GM12872 (cell line): ENCODE data around the gene AMIGO1.

Experiments used
- CTCF ChIP-seq: IDR thresholded peaks from 3 replicates; pipeline ENCODE4 v1.5.1; 2011; ENCODE audit warnings: low read depth, mild to moderate bottlenecking, low read length, moderate library complexity; ENCODE audit not compliant: insufficient read depth

Gene AMIGO1

GRCh38 chr1:109530457-109531087 is 21.0 kb upstream of the AMIGO1 start:
- TF ChIP-seq CTCF = no peak

GRCh38 chr1:109529881-109530456 is 20.4 kb upstream of the AMIGO1 start:
- no peak for TF ChIP-seq CTCF

- no peak for TF ChIP-seq CTCF
These were observed 19.2 kb upstream of the AMIGO1 start for GRCh38 chr1:109528712-109529111.

GRCh38 chr1:109527846-109528695 is 18.5 kb upstream of the AMIGO1 start:
- no peak for TF ChIP-seq CTCF

- no peak for TF ChIP-seq CTCF
These were observed 17.7 kb upstream of the AMIGO1 start for GRCh38 chr1:109527098-109527811.

GRCh38 chr1:109523706-109524105 is 14.2 kb upstream of the AMIGO1 start:
- TF ChIP-seq CTCF = no peak

- no peak for TF ChIP-seq CTCF
These were observed 12.5 kb upstream of the AMIGO1 start for GRCh38 chr1:109522026-109522425.
